Spleen (tissue), 11 donors: ENCODE data around the gene MYO10. TPM values are rescaled to one million over a fixed set of nuclear protein-coding genes. Genes with fewer than 3 reads are reported as not detected.

Experiments
- DNase-seq: peaks from one replicate; pipeline ENCODE4 v3.0.0-alpha.2; 2020
- H3K27ac ChIP-seq, 8 donors: fragments of 200-600 bp; sonication (generic) in 7 of 8; 1 replicate in 4 of 8; 2 replicates in 4 of 8; pipeline versions ENCODE4 v1.5.0 to v1.8.0; 2016 to 2021; ENCODE audit warnings: inconsistent platforms in 4 of 8, mild to moderate bottlenecking in 4 of 8, moderate library complexity in 1 of 8
- H3K27me3 ChIP-seq, 7 donors: fragments of 200-600 bp; sonication (generic) in 6 of 7; replicated peaks in 1 of 7; 1 replicate in 4 of 7; 2 replicates in 3 of 7; pipeline versions ENCODE4 v1.5.0 to v1.8.0; 2016 to 2021; ENCODE audit warnings: inconsistent platforms in 3 of 7, mild to moderate bottlenecking in 1 of 7
- H3K36me3 ChIP-seq, 6 donors: fragments of 200-600 bp; sonication (generic) in 5 of 6; 1 replicate in 4 of 6; 2 replicates in 2 of 6; pipeline versions ENCODE4 v1.5.0 to v1.8.0; 2016 to 2021; ENCODE audit warnings: inconsistent platforms in 2 of 6
- H3K4me1 ChIP-seq, 6 donors: fragments of 200-600 bp; sonication (generic) in 5 of 6; 1 replicate in 3 of 6; 2 replicates in 3 of 6; pipeline versions ENCODE4 v1.5.0 to v1.8.0; 2016 to 2021; ENCODE audit warnings: inconsistent platforms in 3 of 6
- H3K4me3 ChIP-seq, 8 donors: fragments of 200-600 bp; sonication (generic) in 7 of 8; 1 replicate in 4 of 8; 2 replicates in 4 of 8; pipeline versions ENCODE4 v1.5.0 to v1.8.0; 2016 to 2021; ENCODE audit warnings: inconsistent platforms in 4 of 8, mild to moderate bottlenecking in 4 of 8, moderate library complexity in 2 of 8
- H3K9me3 ChIP-seq, 8 donors: fragments of 200-600 bp; sonication (generic) in 7 of 8; 1 replicate in 4 of 8; 2 replicates in 4 of 8; pipeline versions ENCODE4 v1.5.0 to v1.8.0; 2016 to 2021; ENCODE audit warnings: inconsistent platforms in 4 of 8
- CTCF ChIP-seq, 11 experiments: fragments of 200-600 bp in 7 of 11; fragments of 450-650 bp in 4 of 11; sonication (generic) in 4 of 11; IDR thresholded peaks in 8 of 11; conservative IDR thresholded peaks in 3 of 11; 1 replicate in 7 of 11; 2 replicates in 4 of 11; pipeline versions ENCODE4 v1.4.0 to v1.8.0; 2016 to 2021; ENCODE audit warnings: antibody characterized with exemption in 11 of 11, inconsistent platforms in 4 of 11, mild to moderate bottlenecking in 1 of 11
- POLR2A ChIP-seq, 3 donors: fragments of 450-650 bp; IDR thresholded peaks; one replicate each; pipeline ENCODE4 v1.5.1; 2017; ENCODE audit warnings: antibody characterized with exemption in 3 of 3, mild to moderate bottlenecking in 1 of 3
- POLR2AphosphoS5 ChIP-seq, 3 donors: sonication (generic); formaldehyde crosslinking; IDR thresholded peaks; one replicate each; pipeline ENCODE4 v1.5.1; 2017; ENCODE audit warnings: antibody characterized with exemption in 3 of 3
- WGBS, 5 donors: extraction: QIAGEN DNeasy Blood & Tissue Kit in 3 of 5; methylation state at CpG; one replicate each; pipeline versions ENCODE4 v1.1.5 to v1.1.7; 2013 to 2018; 5-methylcytosine and 5-hydroxymethylcytosine counted together
- intact Hi-C: fragments of 100-400 bp; cut with DNase I; formaldehyde crosslinking; loops from one replicate; pipeline ENCODE4 v1.15.0; 2023; ENCODE audit warnings: low total_unique reads
- polyA plus RNA-seq, 3 donors: library from polyadenylated mRNA; stranded (reverse); fragments of 200-250 nt; gene quantifications; one replicate each; pipeline ENCODE4 v1.2.1, GENCODE V29; 2013
- total RNA-seq, 7 donors: library from RNA; depleted of rRNA in 3 of 7; stranded (reverse); fragments of >200 nt in 3 of 7; fragmentation: NEBNext Ultra II Directional in 4 of 7; extraction: Animal tissue kit (Norgen Biotek cat#: 25700) in 4 of 7; gene quantifications; one replicate each; pipeline versions ENCODE4 v1.1.0 to v1.2.1, GENCODE V29; 2016 to 2021
- donor health status: healthy with polysubstance abuse.
- donor health status: DM: no; HTN: no; CAD: no; lungs with moderate emphysema.
- donor health status: DM: no; HTN: no; CAD: no.
- donor health status: Bipolar disorder and iron deficiency.
- donor health status: healthy.
- donor health status: DM: no; HTN: no; CAD: no.
- donor health status: DM: yes; HTN: yes; CAD: no.

Gene MYO10
- total and polyA plus RNA-seq, 10 donors: 1.1 to 72.8 (median 32.7) TPM

- H3K4me3 ChIP-seq: no peak overlapping the region
- no peaks in the 10 kb centered on the region for H3K27me3 ChIP-seq
- peaks cover 0 to 14% (median 0%) of the 10 kb centered on the region in 8 donors for H3K9me3 ChIP-seq
- no peak for DNase-seq
- H3K4me1 ChIP-seq: peaks cover 0 to 12% (median 0%) of the 10 kb centered on the region in 6 donors
- WGBS, 5 donors: 65 to 86% (median 68%) methylated on average over 4 of the region's 4 CpGs
- H3K27ac ChIP-seq: no peak overlapping the region
- TF ChIP-seq POLR2A (IDR thresholded peaks at IDR 0.05): no peak
- no peak for TF ChIP-seq CTCF (IDR thresholded peaks at IDR 0.05 in 8 of 11, conservative IDR thresholded peaks at IDR 0.05 in 3 of 11)
- TF ChIP-seq POLR2AphosphoS5 (IDR thresholded peaks at IDR 0.05): no peak
- no peaks in the 10 kb centered on the region for H3K36me3 ChIP-seq
- intact Hi-C loops: no loop called here
Observed at GRCh38 chr5:16907270-16907669, 28.8 kb downstream of the MYO10 start.

GRCh38 chr5:16906255-16906654 is 29.8 kb downstream of the MYO10 start:
- H3K27ac ChIP-seq: no peak overlapping the region
- TF ChIP-seq POLR2A (IDR thresholded peaks at IDR 0.05) (no peak), CTCF (IDR thresholded peaks at IDR 0.05 in 8 of 11, conservative IDR thresholded peaks at IDR 0.05 in 3 of 11) (no peak), POLR2AphosphoS5 (IDR thresholded peaks at IDR 0.05) (no peak)
- H3K4me3 ChIP-seq: no peak overlapping the region
- no peaks in the 10 kb centered on the region for H3K27me3 ChIP-seq
- H3K36me3 ChIP-seq: no peaks in the 10 kb centered on the region
- H3K9me3 ChIP-seq: peaks cover 0 to 14% (median 0%) of the 10 kb centered on the region in 8 donors
- H3K4me1 ChIP-seq: peaks cover 0 to 12% (median 0%) of the 10 kb centered on the region in 6 donors
- 76 to 92% (median 86%) methylated on average over 4 of the region's 4 CpGs for WGBS, 5 donors
- no peak for DNase-seq
- intact Hi-C loops: no loop called here

- no peak for DNase-seq
- no peak for TF ChIP-seq POLR2AphosphoS5 (IDR thresholded peaks at IDR 0.05)
- TF ChIP-seq CTCF (IDR thresholded peaks at IDR 0.05 in 8 of 11, conservative IDR thresholded peaks at IDR 0.05 in 3 of 11): no peak
- TF ChIP-seq POLR2A (IDR thresholded peaks at IDR 0.05): no peak
- 82 to 92% (median 90%) methylated on average over 7 of the region's 7 CpGs for WGBS, 5 donors
- Histone ChIP-seq H3K4me3 (no peak overlapping the region), H3K27ac (no peak overlapping the region), H3K36me3 (no peaks in the 10 kb centered on the region), H3K9me3 (peaks cover 0 to 9% (median 0%) of the 10 kb centered on the region in 8 donors), H3K27me3 (no peaks in the 10 kb centered on the region), H3K4me1 (peaks cover 0 to 12% (median 0%) of the 10 kb centered on the region in 6 donors)
- intact Hi-C loops: no loop called here
Observed at GRCh38 chr5:16903480-16904300, 32.4 kb downstream of the MYO10 start.

GRCh38 chr5:16902846-16903245 is 33.2 kb downstream of the MYO10 start:
- no peak overlapping the region for H3K4me3 ChIP-seq
- TF ChIP-seq POLR2AphosphoS5 (IDR thresholded peaks at IDR 0.05): no peak
- TF ChIP-seq CTCF (IDR thresholded peaks at IDR 0.05 in 8 of 11, conservative IDR thresholded peaks at IDR 0.05 in 3 of 11): no peak
- TF ChIP-seq POLR2A (IDR thresholded peaks at IDR 0.05): no peak
- H3K27me3 ChIP-seq: no peaks in the 10 kb centered on the region
- peaks cover 0 to under 1% (median 0%) of the 10 kb centered on the region in 8 donors for H3K9me3 ChIP-seq
- H3K27ac ChIP-seq: no peak overlapping the region
- peaks cover 0 to 12% (median 0%) of the 10 kb centered on the region in 6 donors for H3K4me1 ChIP-seq
- H3K36me3 ChIP-seq: no peaks in the 10 kb centered on the region
- intact Hi-C loops: no loop called here
- 79 to 90% (median 83%) methylated on average over 9 of the region's 9 CpGs for WGBS, 5 donors
- DNase-seq: no peak
